Activated CD8-positive, alpha-beta memory T cell treated with anti-CD3 and anti-CD28 coated beads for 48 hours (primary cell): ENCODE results near the gene ETFA.

ENCODE experiments used
- DNase-seq, 3 experiments: peaks; one replicate each; pipeline ENCODE4 v3.0.0-alpha.2; 2020; ENCODE audit warnings: low read depth in 2 of 3, low spot score in 2 of 3

ETFA gene

GRCh38 chr15:76311100-76311953 is at the start of gene ETFA:
ETFA (minus strand) TSS chr15:76311469; CDS start chr15:76311388, 81 bp downstream.
- peak; percentile 86 to 92 (median 88) for DNase-seq

- DNase-seq: no peak
These were observed 49.1 kb upstream of the ETFA start for GRCh38 chr15:76360416-76360815.

DNA sequence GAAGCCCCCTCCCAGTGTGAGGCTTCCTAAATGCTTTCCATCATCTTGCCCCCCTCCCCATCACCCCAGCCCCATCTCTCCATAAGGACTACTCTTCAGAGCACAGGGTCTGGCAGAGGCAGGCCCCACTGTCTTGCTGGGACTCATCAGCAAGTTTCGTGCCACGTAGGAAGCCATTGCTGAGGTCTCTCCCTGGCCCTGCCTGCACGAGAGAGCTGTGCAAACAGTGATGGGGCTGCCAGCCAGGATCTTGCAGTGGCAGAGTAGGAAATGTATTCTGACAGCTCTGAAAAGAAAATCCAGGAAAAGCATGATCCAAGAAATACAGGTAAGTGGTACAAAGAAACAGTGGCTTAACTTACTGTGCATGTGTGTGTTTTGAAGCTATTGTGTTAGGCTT is 47.9 kb upstream of the ETFA start:
- no peak for DNase-seq

GRCh38 chr15:76358453-76358852 is 47.2 kb upstream of the ETFA start:
- DNase-seq: no peak

GRCh38 chr15:76354823-76355440 is 43.7 kb upstream of the ETFA start:
- DNase-seq: no peak

GRCh38 chr15:76353903-76354302 is 42.6 kb upstream of the ETFA start:
- no peak for DNase-seq

DNA sequence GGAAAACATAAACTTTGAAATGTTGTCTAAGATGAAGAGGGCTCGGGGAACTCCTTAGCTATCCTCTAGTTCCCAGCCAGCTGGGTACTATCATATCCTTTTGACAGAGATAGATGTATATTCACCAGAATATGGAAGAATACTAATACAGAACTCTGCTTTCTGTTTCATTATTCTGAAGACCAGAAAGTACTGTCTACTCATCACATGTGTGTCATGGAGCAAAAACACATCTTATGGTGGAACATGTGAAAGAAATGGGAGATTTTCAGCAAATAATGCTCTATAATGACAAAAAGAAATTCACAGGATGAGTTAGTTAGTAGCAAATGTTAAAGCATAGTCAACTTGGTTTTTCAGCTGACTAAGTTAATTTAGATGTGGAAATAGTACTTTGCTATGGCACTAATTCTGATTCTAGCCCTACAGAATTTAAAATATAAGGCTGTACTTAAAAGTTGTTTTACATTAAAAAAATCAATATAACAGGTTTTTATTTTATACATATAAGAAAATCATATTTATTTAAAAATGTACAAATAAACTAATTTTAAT is 41.8 kb upstream of the ETFA start:
- DNase-seq: no peak

DNA sequence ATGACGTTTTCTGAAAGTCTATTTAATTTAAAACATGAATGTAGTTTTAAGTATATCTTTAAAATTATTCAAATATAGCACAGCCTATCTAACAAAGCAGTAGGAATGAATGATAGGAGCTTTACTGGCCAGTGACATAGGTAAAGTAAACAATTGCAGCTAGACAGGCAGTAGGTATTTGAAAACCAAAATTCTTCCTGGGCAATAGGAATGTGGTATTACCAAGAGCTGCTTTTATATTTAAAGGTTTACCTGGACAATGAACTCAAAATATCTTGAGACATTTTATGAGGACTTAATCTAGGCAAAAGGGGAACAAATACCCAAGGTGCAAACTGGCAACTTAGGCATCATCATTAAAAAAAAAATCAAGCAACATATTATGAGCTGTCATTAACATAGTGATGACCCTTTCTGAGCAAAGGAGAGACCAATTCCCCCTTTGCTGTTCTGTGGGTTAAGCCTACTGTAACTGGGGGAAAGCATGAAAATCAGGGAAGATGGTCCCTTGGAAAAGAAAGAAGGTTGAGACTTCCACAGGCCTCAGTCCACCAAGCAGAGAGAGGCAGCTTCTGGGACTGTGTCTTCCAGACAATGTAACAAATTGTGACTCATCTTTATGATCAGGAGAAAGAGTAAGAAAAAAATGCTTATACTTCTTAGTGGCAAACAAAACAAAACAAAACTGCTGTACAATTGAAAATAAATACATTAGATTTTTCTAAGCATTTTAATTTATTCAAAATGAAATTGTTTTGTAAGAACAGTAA is 38.2 kb upstream of the ETFA start:
- DNase-seq: no peak

GRCh38 chr15:76347482-76348055 is 36.3 kb upstream of the ETFA start:
- DNase-seq: no peak

- no peak for DNase-seq
These were observed 35.6 kb upstream of the ETFA start for GRCh38 chr15:76346669-76347481.

DNA sequence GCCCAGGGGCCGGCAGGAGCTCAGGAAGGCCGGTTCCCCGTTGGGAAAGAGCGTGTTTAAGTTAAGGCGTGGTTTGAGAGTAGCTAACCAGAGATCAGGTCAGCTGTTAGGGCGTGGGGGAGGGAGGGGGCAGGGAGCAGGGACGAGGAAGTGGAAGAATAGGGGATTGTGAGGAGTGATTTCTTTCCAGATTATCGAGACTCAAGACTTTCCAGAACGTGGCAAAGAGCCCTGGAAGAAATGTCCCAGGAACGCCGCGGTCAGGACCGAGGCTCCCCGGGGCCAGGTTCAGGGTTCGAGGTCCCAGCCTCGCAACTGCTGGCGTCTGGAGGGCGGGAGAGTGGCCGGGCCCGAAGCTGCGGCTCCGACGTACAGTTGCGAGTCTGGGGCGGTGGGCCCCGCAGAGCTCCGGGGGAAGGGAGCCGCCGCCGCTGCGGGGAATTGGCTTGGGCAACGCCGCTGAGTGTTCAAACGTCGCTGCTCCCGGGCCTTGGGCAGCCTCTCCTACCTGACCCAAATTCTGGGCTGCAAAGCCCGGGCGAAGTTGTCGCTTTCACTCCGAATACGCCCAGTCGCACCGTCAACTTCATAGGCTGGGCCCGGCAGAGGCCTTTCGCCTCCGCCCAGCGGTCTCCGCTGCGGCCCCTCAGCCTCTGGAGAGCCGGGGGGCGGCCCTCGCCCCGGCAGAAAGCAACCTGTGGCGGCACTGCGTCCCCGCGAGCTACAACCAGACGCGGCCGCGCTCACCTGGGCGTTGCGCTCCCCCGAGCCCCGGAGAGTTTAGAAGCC is 34.8 kb upstream of the ETFA start:
- no peak for DNase-seq

GRCh38 chr15:76345583-76345879 is 34.3 kb upstream of the ETFA start:
- no peak for DNase-seq

- no peak for DNase-seq
These were observed 33.8 kb upstream of the ETFA start for GRCh38 chr15:76344893-76345582.

- DNase-seq: no peak
These were observed 32.2 kb upstream of the ETFA start for GRCh38 chr15:76343313-76343996.

DNA sequence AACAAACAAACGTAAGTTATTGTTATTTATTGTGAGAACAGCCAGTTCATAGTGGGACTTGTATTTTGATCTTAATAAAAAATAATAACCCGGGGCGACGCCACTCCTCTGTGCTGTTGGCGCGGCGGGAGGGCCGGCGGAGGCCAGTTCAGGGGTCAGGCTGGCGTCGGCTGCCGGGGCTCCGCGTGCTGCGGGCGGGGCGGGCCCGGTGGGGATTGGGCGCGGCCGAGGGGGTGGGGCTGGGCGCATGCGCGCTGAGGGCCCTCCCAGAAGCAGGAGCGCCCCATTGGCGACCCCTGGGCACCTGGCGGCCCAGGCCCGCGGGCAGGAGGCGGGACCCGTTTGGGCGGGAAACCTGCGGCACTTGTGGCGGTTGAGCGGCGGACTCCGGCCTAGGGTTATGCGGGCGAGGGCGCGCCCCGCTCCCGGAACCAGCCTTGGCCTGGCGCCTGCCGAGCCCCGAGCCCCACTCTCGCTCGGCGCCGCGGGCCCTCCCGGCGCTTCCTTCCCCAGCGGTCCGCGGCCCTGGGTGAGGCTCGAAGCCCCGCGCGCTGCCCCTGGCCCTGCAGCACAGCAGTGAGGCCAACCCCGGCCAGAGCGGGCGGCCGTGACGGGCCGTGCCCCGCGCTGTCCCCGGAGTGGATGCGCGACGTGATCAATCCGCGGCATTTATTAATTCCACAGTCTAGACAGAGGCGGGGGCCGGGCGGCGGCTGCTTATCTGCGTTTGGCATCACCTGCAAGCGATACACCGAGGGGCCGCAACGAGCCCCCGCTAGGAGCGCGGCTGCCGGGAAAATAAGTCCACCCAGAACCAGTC is 31.3 kb upstream of the ETFA start:
- no peak for DNase-seq

DNA sequence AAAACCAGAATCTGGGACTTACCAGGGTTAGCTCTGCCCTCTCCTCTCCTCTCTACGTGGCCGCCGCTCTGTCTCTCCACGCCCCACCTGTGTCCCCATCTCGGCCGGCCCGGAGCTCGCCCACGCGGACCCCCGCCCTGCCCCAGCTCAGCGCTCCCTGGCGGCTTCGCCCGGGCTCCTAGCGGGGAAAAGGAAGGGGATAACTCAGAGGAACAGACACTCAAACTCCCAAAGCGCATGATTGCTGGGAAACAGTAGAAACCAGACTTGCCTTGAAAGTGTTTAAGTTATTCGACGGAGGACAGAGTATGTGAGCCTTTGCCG is 30.8 kb upstream of the ETFA start:
- DNase-seq: no peak

GRCh38 chr15:76341366-76342057 is 30.2 kb upstream of the ETFA start:
- DNase-seq: no peak
